PFSK-1 (cell line): ENCODE measurements around the gene HES7.

Source experiments
- FOXP2 ChIP-seq: optimal IDR thresholded peaks from 2 replicates; pipeline ENCODE3; 2011; ENCODE audit warnings: borderline replicate concordance, control low read depth, inconsistent platforms; ENCODE audit not compliant: insufficient read depth; ENCODE audit errors: extremely low read length, extremely low read depth
- POLR2AphosphoS5 ChIP-seq: IDR thresholded peaks from 2 replicates; pipeline ENCODE4 v1.6.1; 2012; ENCODE audit warnings: low read depth, mild to moderate bottlenecking, control low read depth, low read length, moderate library complexity
- SIN3A ChIP-seq: IDR thresholded peaks from 2 replicates; pipeline ENCODE4 v1.6.1; 2012; ENCODE audit warnings: mild to moderate bottlenecking, low read length, moderate library complexity, borderline replicate concordance; ENCODE audit not compliant: insufficient read depth
- TAF1 ChIP-seq: IDR thresholded peaks from 2 replicates; pipeline ENCODE4 v1.6.1; 2012; ENCODE audit warnings: low read length, control low read depth, borderline replicate concordance; ENCODE audit not compliant: insufficient read depth
- TF ChIP-seq, protein P1 (sequence below), 2 experiments: IDR thresholded peaks; 2 replicates each; pipeline versions ENCODE4 v1.6.1 to v1.8.0; 2011 to 2012; ENCODE audit warnings: low read depth in 2 of 2, low read length in 2 of 2, control low read depth in 1 of 2, inconsistent platforms in 1 of 2, mild to moderate bottlenecking in 1 of 2, moderate library complexity in 1 of 2; ENCODE audit not compliant: insufficient read depth in 1 of 2

The HES7 gene

DNA sequence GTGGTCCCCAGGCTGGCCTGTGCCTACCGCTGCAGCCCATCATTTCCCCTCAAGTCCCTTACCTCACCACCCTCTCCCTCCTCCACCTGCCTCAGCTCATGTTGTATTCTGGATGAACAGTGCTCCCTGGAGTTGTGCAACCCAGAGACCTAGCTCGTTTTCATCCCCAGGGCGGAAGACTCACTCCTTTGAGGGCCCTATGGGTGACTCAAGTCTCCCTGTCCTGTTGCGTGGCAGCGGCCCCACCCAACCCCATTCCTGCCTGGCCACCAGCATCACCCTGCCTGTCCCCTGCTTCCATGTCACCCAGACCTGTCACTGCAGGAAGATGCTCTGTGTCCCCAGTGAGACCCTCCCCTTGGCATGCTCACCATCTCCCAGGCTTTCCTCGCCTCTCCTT is 39.7 kb downstream of the HES7 start:
- TF ChIP-seq FOXP2 (no peak), POLR2AphosphoS5 (no peak), SIN3A (no peak), TAF1 (no peak)
- TF ChIP-seq, protein P1, sequence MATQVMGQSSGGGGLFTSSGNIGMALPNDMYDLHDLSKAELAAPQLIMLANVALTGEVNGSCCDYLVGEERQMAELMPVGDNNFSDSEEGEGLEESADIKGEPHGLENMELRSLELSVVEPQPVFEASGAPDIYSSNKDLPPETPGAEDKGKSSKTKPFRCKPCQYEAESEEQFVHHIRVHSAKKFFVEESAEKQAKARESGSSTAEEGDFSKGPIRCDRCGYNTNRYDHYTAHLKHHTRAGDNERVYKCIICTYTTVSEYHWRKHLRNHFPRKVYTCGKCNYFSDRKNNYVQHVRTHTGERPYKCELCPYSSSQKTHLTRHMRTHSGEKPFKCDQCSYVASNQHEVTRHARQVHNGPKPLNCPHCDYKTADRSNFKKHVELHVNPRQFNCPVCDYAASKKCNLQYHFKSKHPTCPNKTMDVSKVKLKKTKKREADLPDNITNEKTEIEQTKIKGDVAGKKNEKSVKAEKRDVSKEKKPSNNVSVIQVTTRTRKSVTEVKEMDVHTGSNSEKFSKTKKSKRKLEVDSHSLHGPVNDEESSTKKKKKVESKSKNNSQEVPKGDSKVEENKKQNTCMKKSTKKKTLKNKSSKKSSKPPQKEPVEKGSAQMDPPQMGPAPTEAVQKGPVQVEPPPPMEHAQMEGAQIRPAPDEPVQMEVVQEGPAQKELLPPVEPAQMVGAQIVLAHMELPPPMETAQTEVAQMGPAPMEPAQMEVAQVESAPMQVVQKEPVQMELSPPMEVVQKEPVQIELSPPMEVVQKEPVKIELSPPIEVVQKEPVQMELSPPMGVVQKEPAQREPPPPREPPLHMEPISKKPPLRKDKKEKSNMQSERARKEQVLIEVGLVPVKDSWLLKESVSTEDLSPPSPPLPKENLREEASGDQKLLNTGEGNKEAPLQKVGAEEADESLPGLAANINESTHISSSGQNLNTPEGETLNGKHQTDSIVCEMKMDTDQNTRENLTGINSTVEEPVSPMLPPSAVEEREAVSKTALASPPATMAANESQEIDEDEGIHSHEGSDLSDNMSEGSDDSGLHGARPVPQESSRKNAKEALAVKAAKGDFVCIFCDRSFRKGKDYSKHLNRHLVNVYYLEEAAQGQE (IDR thresholded peaks at IDR 0.05; ENCODE audit: insufficient read depth in 1 of 2, low read depth in 2 of 2, low read length in 2 of 2), result no peak

DNA sequence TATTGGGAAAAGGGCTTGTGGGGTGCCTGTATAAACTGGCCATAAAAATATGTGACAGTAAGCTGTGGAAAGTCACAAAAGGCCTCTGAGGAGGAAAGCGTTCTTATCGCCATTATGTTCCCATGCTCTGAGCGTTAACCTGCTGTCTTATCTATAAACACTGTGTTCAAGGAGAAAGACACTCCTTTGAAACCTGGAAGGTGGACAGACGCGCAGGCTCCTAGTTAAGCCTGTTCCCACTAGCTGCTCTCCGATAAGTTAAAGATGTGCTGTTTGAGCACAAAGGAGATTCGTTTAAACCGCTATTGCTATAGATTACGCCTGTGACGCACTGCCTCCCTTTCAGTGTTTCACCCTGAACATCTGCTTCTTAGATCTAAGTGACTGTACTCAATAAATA is 41.6 kb downstream of the HES7 start:
- TF ChIP-seq POLR2AphosphoS5 (no peak), SIN3A (no peak), FOXP2 (no peak), TAF1 (no peak)
- TF ChIP-seq, protein P1 (IDR thresholded peaks at IDR 0.05; ENCODE audit: insufficient read depth in 1 of 2, low read depth in 2 of 2, low read length in 2 of 2), result no peak

DNA sequence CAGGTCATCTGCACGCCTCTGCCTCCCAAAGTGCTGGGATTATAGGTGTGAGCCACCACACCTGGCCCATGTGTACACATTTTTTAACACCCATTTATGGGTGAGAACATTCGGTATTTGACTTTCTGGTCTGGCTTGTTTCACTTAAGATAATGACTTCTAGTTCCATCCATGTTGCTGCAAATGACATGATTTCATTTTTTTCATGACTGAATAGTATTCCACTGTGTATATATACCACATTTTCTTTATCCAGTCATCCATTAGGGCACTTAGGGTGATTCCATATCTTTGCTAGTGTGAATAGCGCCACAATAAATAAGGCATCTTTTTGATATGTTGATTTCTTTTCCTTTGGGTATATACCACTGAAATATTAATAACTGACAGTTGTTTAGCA is 42.0 kb downstream of the HES7 start:
- TF ChIP-seq TAF1, result no peak
- TF ChIP-seq POLR2AphosphoS5, result no peak
- TF ChIP-seq, protein P1 (IDR thresholded peaks at IDR 0.05; ENCODE audit: insufficient read depth in 1 of 2, low read depth in 2 of 2, low read length in 2 of 2), result no peak
- TF ChIP-seq FOXP2, result no peak
- no peak for TF ChIP-seq SIN3A

DNA sequence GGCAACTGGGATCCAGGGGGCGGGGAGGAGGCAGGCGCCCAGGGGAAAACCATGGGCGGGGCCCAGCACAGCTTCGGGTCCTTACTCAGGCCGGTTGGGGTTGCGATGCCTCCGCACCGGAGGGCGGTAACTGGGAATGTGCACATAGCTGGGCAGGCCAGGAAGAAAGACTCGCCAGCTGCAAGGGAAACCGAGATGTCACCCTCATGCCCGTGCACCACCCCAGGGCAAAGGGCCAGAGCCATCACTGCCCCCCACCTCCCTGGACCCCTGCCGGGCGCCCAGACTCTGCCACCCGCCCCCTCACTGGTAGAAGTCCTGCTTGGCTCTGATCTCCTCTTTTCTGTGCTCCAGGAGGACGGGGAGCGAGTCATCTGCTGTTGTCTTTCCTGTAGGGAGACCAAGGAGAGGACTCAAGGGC is 43.1 kb downstream of the HES7 start:
- no peak for TF ChIP-seq FOXP2

DNA sequence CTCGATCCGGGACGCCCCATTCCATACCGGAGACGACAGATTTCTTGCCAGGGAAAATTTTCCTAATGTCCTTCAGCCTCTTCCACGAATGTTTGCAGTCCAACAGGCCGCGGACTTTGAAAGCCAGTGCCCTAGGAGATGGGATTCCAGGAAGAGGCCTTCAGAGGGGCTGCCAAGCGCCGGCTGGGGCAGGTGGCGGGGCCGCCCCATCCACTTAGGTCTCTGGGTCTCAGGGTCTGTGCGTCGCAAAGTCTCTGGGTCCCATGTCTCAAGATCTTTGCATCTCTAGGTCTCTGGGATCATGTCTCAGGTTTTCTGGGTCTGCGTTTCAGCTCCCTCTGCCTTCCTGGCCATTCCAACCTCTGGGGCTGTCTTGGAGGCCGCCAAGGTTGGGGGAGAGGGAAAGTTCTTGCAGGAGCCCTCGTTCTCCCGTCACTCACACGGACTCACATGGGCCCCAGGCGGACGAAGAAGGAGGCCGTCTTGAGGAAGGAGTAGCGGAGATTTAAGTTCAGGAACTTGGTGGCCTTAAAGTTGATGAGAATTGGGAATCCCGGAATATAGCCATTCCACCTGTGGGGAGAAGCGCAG is 43.6 kb downstream of the HES7 start:
- no peak for TF ChIP-seq TAF1
- TF ChIP-seq FOXP2, result no peak
- TF ChIP-seq POLR2AphosphoS5, result no peak
- no peak for TF ChIP-seq SIN3A
- TF ChIP-seq, protein P1 (IDR thresholded peaks at IDR 0.05; ENCODE audit: insufficient read depth in 1 of 2, low read depth in 2 of 2, low read length in 2 of 2), result no peak
